AG04449 (cell line): ENCODE results near the gene DRD4.

Experiments
- CTCF ChIA-PET: fragments of 350-600 bp; formaldehyde crosslinking; extraction: SDS; loops from one replicate; lab custom pipeline; 2021; ENCODE audit warnings: antibody characterized with exemption; lab: Yijun Ruan, JAX
- POLR2A ChIA-PET: fragments of 400-600, 350-600 bp; formaldehyde crosslinking; extraction: SDS; loops from one replicate; lab custom pipeline; 2020; ENCODE audit warnings: antibody characterized with exemption, inconsistent platforms; lab: Yijun Ruan, JAX
- DNase-seq: peaks from one replicate; pipeline ENCODE4 v3.0.0-alpha.2; 2010; ENCODE audit warnings: low read depth, low spot score
- H3K4me3 ChIP-seq: 2 replicates; pipeline ENCODE4 v1.5.1; 2011; ENCODE audit warnings: low read depth, mild to moderate bottlenecking, control low read depth, low read length
- CTCF ChIP-seq: IDR thresholded peaks from one replicate; pipeline ENCODE4 v1.5.1; 2011; ENCODE audit warnings: mild to moderate bottlenecking, moderate library complexity, low read length, control low read depth, inconsistent platforms; ENCODE audit not compliant: insufficient read depth; ENCODE audit errors: missing control alignments

The DRD4 gene

GRCh38 chr11:640021-640706 lies 3.1 kb downstream of the DRD4 start:
- H3K4me3 ChIP-seq: no peak overlapping the region
- DNase-seq: no peak
- TF ChIP-seq CTCF: no peak
- ChIA-PET CTCF (interaction anchor here (2.0 kb wide), 1 partner anchor 87 kb away, joined by 7 read pairs; no protein-coding TSS in a partner anchor), POLR2A (no interaction called here)

GRCh38 chr11:641806-642370 lies 4.8 kb downstream of the DRD4 start:
- TF ChIP-seq CTCF: no peak
- no peak overlapping the region for H3K4me3 ChIP-seq
- ChIA-PET CTCF (interaction anchor here (1.0 kb wide), 1 partner anchor 9 kb away, joined by 3 read pairs; no protein-coding TSS in a partner anchor), POLR2A (no interaction called here)
- no peak for DNase-seq

- TF ChIP-seq CTCF: no peak
- no peak for DNase-seq
- ChIA-PET POLR2A (interaction anchor here (0.5 kb wide), 1 partner anchor 179 kb away, joined by 3 read pairs; no protein-coding TSS in a partner anchor), CTCF (no interaction called here)
- no peak overlapping the region for H3K4me3 ChIP-seq
These were observed 6.3 kb downstream of the DRD4 start for GRCh38 chr11:643366-643765.

GRCh38 chr11:643849-644738 lies 7.0 kb downstream of the DRD4 start:
- H3K4me3 ChIP-seq: no peak overlapping the region
- no peak for DNase-seq
- no peak for TF ChIP-seq CTCF
- ChIA-PET CTCF (no interaction called here), POLR2A (interaction anchor here (0.5 kb wide), 1 partner anchor 178 kb away, joined by 3 read pairs; no protein-coding TSS in a partner anchor)

- TF ChIP-seq CTCF: no peak
- DNase-seq: no peak
- no peak overlapping the region for H3K4me3 ChIP-seq
- ChIA-PET POLR2A (no interaction called here), CTCF (interaction anchor here (1.6 kb wide), 1 partner anchor 13 kb away, joined by 4 read pairs; no protein-coding TSS in a partner anchor)
These were observed 8.5 kb downstream of the DRD4 start for GRCh38 chr11:645536-645935.
